Measurements from ENCODE around the gene MED27.

- TF ChIP-seq CTCF (IDR thresholded peaks at IDR 0.05; ENCODE audit: borderline replicate concordance, extremely low read depth, low read length, poor library complexity, severe bottlenecking) (no peak), EZH2 (IDR thresholded peaks at IDR 0.05; ENCODE audit: borderline replicate concordance, low read depth, low read length, severe bottlenecking) (no peak)
Observed at GRCh38 chr9:132005899-132006298, 73.8 kb downstream of the MED27 start.

All from DND-41 (cell line).